ENCODE measurements around the gene PPM1L. TPM values are rescaled to one million over a fixed set of nuclear protein-coding genes. Genes with fewer than 3 reads are reported as not detected.

Gene PPM1L
- total and polyA plus RNA-seq, 8 donors, result 5.1 to 12.7 (median 5.4) TPM

- ATAC-seq, result no peak
- no peak for TF ChIP-seq CTCF (IDR thresholded peaks at IDR 0.05)
- Histone ChIP-seq H3K4me3 (peak overlapping the region; percentile 69 to 79), H3K36me3 (no peaks in the 10 kb centered on the region), H3K9me3 (no peaks in the 10 kb centered on the region), H3K27ac (peak overlapping the region in 1 of 2 donors; percentile 96), H3K27me3 (peaks cover 0 to 11% of the 10 kb centered on the region in 2 donors), H3K4me1 (peaks cover 0 to 29% of the 10 kb centered on the region in 2 donors)
- intact Hi-C loops (cut with DNase I), result no loop called here
- no peak for DNase-seq
Measured at GRCh38 chr3:160753953-160754352, 2.1 kb upstream of the PPM1L start.

- no peak for TF ChIP-seq CTCF (IDR thresholded peaks at IDR 0.05)
- intact Hi-C loops (cut with DNase I), result no loop called here
- ATAC-seq, result peak; percentile 31
Measured at GRCh38 chr3:160754371-160754854, 1.6 kb upstream of the PPM1L start.

DNA sequence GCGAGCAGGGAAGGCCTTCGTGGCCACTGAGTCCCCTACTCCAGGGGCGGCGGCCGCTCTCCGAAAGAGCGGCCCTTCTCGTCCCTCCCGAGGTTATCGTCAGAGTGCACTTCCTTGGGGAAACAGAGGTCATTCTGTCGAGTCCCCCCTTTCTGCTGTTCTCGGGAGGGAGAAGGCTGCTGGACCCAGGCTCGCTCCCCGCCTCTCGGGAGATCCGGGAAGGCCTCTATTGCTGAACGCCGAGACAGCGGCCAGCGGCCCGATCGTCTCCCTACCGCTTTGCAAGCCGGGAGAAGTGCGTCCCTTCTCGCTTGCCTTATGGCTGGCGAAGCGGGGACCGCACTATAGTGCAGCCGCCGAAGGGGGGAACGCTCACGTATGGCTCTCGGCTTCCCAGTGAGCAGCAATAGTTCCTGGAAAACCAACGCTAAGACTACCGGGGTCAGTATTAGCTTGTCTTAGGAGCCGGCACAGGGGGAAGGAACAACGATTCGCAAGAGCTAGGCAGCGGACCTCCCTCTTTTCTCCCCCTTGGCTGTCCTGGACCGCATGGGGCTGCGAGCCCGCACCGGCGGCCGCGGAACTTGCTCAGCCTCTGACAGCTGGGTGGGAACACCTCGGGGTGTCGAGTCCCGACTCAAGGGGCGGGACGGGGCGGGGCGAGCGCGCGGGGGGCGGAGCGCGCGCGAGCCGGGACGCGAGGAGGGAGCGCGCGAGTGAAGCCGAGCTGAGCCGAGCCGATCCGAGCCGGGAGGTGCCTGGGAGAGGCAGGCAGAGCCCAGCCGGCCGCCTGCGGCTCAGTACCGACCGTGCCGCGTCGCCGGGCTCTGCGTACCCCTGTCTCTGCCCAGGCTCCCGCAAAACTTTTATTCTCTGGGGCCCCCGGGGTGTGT lies 930 bp upstream of the PPM1L start:
- no peak for TF ChIP-seq CTCF (IDR thresholded peaks at IDR 0.05)
- Histone ChIP-seq H3K4me1 (peaks cover 0 to 29% of the 10 kb centered on the region in 2 donors), H3K4me3 (peak overlapping the region; percentile 69 to 79), H3K36me3 (no peaks in the 10 kb centered on the region), H3K9me3 (no peaks in the 10 kb centered on the region), H3K27me3 (peaks cover 0 to 11% of the 10 kb centered on the region in 2 donors), H3K27ac (peak overlapping the region; percentile 93 to 96)
- DNase-seq (peak; percentile 91 to 98 (median 96)), ATAC-seq (peak; percentile 94)
- intact Hi-C loops (cut with DNase I), result no loop called here

More at GRCh38 chr3:160754371-160754854, 1.6 kb upstream of the PPM1L start:
- Histone ChIP-seq H3K36me3 (no peaks in the 10 kb centered on the region), H3K27ac (peak overlapping the region; percentile 93 to 96), H3K4me3 (peak overlapping the region; percentile 69 to 79), H3K27me3 (peaks cover 0 to 11% of the 10 kb centered on the region in 2 donors), H3K4me1 (peaks cover 0 to 29% of the 10 kb centered on the region in 2 donors), H3K9me3 (no peaks in the 10 kb centered on the region)
- DNase-seq, result peak; percentile 44 to 82 (median 48)

- DNase-seq (peak in 1 of 4 donors; percentile 64), ATAC-seq (no peak)
- peaks cover 0 to 29% of the 10 kb centered on the region in 2 donors for H3K4me1 ChIP-seq
- H3K4me3 ChIP-seq, result peak overlapping the region in 1 of 2 donors; percentile 79
- intact Hi-C loops (cut with DNase I), result no loop called here
- H3K9me3 ChIP-seq, result no peaks in the 10 kb centered on the region
- no peaks in the 10 kb centered on the region for H3K36me3 ChIP-seq
- no peak overlapping the region for H3K27ac ChIP-seq
- no peak for TF ChIP-seq CTCF (IDR thresholded peaks at IDR 0.05)
- H3K27me3 ChIP-seq, result peaks cover 0 to 11% of the 10 kb centered on the region in 2 donors
Measured at GRCh38 chr3:160757233-160758106, 1.4 kb downstream of the PPM1L start.

Measured in left lung (tissue), 10 donors.